Osteoblast (primary cell): ENCODE data around the gene ENAM. TPM values are rescaled to one million over a fixed set of nuclear protein-coding genes. Genes with fewer than 3 reads are reported as not detected.

Source experiments
- DNase-seq: peaks from one replicate; pipeline ENCODE4 v3.0.0; 2011; ENCODE audit warnings: low spot score, mixed read lengths; ENCODE audit not compliant: insufficient read length; ENCODE audit errors: missing footprints
- H2AFZ ChIP-seq: 2 replicates; pipeline ENCODE4 v1.6.0; 2011; ENCODE audit warnings: mild to moderate bottlenecking, low read length
- H3K27ac ChIP-seq: 2 replicates; pipeline ENCODE4 v1.5.1; 2011; ENCODE audit warnings: mild to moderate bottlenecking, low read depth, low read length, moderate library complexity
- H3K27me3 ChIP-seq: 2 replicates; pipeline ENCODE4 v1.6.0; 2012; ENCODE audit warnings: mild to moderate bottlenecking, control low read depth, inconsistent platforms, low read length, moderate library complexity; ENCODE audit not compliant: insufficient read depth
- H3K36me3 ChIP-seq: 2 replicates; pipeline ENCODE4 v1.5.1; 2011; ENCODE audit warnings: mild to moderate bottlenecking, low read length, control low read depth, moderate library complexity; ENCODE audit not compliant: insufficient read depth
- H3K4me1 ChIP-seq: 2 replicates; pipeline ENCODE4 v1.5.1; 2011; ENCODE audit warnings: mild to moderate bottlenecking, low read length, control low read depth, moderate library complexity; ENCODE audit not compliant: insufficient read depth
- H3K4me2 ChIP-seq: 2 replicates; pipeline ENCODE4 v1.6.0; 2011; ENCODE audit warnings: mild to moderate bottlenecking, low read length; ENCODE audit not compliant: insufficient read depth
- H3K4me3 ChIP-seq: fragments of 200-600 bp; sonication (generic); 3 replicates; pipeline ENCODE4 v1.5.1; 2012; ENCODE audit warnings: mild to moderate bottlenecking, low read length, inconsistent platforms; ENCODE audit not compliant: insufficient read depth
- H3K79me2 ChIP-seq: 2 replicates; pipeline ENCODE4 v1.6.0; 2012; ENCODE audit warnings: mild to moderate bottlenecking, low read length, control low read depth, inconsistent platforms; ENCODE audit not compliant: insufficient read depth
- H3K9me3 ChIP-seq: 2 replicates; pipeline ENCODE4 v1.5.1; 2011; ENCODE audit warnings: low read depth, low read length, control low read depth
- H4K20me1 ChIP-seq: 2 replicates; pipeline ENCODE4 v1.6.0; 2012; ENCODE audit warnings: mild to moderate bottlenecking, low read length, control low read depth; ENCODE audit not compliant: insufficient read depth
- total RNA-seq: library from RNA; depleted of rRNA; stranded (reverse); fragments of >200 nt; gene quantifications from 2 replicates; pipeline ENCODE4 v1.2.3, GENCODE V29; 2012
- TF ChIP-seq, protein P1 (sequence below): IDR thresholded peaks from 2 replicates; pipeline ENCODE4 v1.5.1; 2011; ENCODE audit warnings: mild to moderate bottlenecking, low read depth, low read length, moderate library complexity; ENCODE audit errors: extremely low read depth

Gene ENAM
- total RNA-seq, 1 donor, result not detected

DNA sequence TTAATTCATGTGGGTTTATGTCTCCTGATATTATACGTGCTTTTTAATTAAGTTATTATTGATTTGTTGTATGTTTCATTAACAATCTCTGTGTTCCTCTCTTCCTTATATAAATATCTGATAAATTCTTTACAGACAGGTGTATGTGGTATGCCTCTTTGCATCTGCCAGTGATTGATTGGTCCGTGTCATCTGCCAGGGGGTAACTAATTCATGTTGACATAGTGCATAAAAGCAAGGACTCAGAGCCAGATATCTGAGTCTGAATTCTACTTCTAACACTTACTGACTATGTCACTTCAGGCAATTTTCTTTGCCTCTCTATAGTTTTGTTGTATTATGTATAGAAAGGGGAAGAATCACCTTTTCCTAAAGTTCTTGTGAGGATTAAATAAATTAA lies 41.7 kb upstream of the ENAM start:
- no peak overlapping the region for H3K4me2 ChIP-seq
- no peaks in the 10 kb centered on the region for H3K4me1 ChIP-seq
- no peak overlapping the region for H2AFZ ChIP-seq
- H3K4me3 ChIP-seq, result no peak overlapping the region
- H3K9me3 ChIP-seq, result no peaks in the 10 kb centered on the region
- DNase-seq, result no peak
- no peaks in the 10 kb centered on the region for H3K79me2 ChIP-seq
- H3K36me3 ChIP-seq, result no peaks in the 10 kb centered on the region
- no peaks in the 10 kb centered on the region for H3K27me3 ChIP-seq
- TF ChIP-seq, protein P1, sequence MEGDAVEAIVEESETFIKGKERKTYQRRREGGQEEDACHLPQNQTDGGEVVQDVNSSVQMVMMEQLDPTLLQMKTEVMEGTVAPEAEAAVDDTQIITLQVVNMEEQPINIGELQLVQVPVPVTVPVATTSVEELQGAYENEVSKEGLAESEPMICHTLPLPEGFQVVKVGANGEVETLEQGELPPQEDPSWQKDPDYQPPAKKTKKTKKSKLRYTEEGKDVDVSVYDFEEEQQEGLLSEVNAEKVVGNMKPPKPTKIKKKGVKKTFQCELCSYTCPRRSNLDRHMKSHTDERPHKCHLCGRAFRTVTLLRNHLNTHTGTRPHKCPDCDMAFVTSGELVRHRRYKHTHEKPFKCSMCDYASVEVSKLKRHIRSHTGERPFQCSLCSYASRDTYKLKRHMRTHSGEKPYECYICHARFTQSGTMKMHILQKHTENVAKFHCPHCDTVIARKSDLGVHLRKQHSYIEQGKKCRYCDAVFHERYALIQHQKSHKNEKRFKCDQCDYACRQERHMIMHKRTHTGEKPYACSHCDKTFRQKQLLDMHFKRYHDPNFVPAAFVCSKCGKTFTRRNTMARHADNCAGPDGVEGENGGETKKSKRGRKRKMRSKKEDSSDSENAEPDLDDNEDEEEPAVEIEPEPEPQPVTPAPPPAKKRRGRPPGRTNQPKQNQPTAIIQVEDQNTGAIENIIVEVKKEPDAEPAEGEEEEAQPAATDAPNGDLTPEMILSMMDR, result no peak
- no peak overlapping the region for H3K27ac ChIP-seq
- H4K20me1 ChIP-seq, result no peaks in the 10 kb centered on the region

DNA sequence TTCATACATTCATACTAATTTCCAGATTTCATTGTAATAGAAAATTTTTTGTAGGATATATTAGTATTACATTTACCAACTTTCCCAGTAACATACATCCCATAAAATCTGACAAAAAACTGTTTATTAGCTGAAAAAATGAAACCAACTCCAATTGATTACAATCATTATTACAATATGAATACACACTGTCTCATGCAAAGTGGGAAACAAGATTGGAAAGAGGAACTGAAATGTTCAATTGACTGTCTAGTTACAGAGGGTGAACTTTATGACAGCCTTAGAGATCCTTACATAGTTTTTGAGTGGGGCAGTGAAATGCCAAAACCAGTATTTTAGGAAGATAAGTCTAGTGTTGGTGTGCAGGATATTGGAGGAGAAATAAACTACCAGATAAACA lies 38.8 kb upstream of the ENAM start:
- Histone ChIP-seq H3K9me3 (no peaks in the 10 kb centered on the region), H3K36me3 (no peaks in the 10 kb centered on the region), H3K27ac (no peak overlapping the region), H2AFZ (no peak overlapping the region), H3K4me2 (no peak overlapping the region), H3K4me1 (no peaks in the 10 kb centered on the region), H3K4me3 (no peak overlapping the region), H3K27me3 (no peaks in the 10 kb centered on the region), H4K20me1 (no peaks in the 10 kb centered on the region), H3K79me2 (no peaks in the 10 kb centered on the region)
- TF ChIP-seq, protein P1, result no peak
- DNase-seq, result no peak

DNA sequence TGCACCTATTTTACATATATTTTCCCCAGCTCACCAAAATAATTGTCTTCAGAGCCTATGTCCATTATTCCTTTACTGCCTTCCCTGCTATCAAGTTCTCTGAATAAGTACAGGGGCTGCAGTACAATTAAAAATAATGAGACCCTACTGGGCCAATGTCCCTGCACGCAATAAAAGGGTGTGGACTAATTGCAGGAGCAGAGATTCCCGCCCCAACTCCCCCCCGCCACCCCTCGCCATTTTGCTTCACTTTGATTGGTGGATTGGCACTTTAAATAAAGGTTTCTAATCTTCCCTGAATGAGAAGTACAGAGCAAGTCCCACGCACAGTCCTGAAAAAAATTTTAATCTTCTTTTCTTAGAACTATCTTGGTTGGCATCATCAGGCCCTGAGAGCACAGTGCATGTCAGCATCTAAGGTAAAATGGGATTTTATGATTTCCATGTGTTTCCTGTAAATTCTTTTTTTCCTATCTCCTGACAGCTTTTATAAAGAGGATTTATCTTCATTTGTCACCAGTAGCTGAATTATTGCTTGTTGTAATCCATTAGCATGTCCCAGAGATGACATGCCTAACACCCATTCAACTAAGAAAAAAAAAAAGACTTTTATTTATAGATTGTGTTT lies 36.5 kb upstream of the ENAM start, which contains the start of gene AMBN:
TSS of gene AMBN (plus strand) at position 302 of the 628 bp plus-strand sequence. CDS start at position 405, 103 bp downstream.
- Histone ChIP-seq H2AFZ (no peak within 1 kb of the TSS), H3K27me3 (no peaks in the 10 kb centered on the region), H3K36me3 (no peaks in the 10 kb centered on the region), H3K4me3 (no peak within 1 kb of the TSS), H3K4me2 (no peak within 1 kb of the TSS), H3K79me2 (no peaks in the 10 kb centered on the region), H3K4me1 (no peaks in the 10 kb centered on the region), H3K9me3 (no peaks in the 10 kb centered on the region), H4K20me1 (no peaks in the 10 kb centered on the region), H3K27ac (no peak within 1 kb of the TSS)
- TF ChIP-seq, protein P1, result no peak
- DNase-seq, result no peak

DNA sequence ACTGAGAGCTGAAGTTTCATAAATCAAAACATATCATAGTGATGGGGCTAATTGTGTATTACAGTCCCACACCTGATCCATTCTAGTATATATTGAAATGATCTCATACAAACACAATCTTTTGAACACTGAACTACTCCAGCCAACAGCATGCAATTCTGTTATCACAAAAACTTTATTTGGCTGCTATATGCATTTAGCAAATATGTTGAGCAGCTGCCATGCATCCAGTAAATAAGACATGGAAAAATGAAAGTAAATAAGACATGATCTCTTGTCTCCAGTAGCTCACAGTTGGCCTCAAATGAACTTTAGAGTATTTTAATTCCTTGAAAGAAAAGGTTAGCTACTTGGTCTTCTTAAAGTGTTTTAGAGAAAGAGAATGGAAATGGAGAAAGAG lies 34.3 kb upstream of the ENAM start:
- no peaks in the 10 kb centered on the region for H3K36me3 ChIP-seq
- no peaks in the 10 kb centered on the region for H3K4me1 ChIP-seq
- no peak overlapping the region for H3K4me2 ChIP-seq
- no peak overlapping the region for H3K27ac ChIP-seq
- no peaks in the 10 kb centered on the region for H3K9me3 ChIP-seq
- no peaks in the 10 kb centered on the region for H4K20me1 ChIP-seq
- TF ChIP-seq, protein P1, result no peak
- peaks cover 2% of the 10 kb centered on the region for H3K27me3 ChIP-seq
- no peak overlapping the region for H3K4me3 ChIP-seq
- no peak overlapping the region for H2AFZ ChIP-seq
- no peak for DNase-seq
- no peaks in the 10 kb centered on the region for H3K79me2 ChIP-seq
